HEK293T (cell line): ENCODE results near the gene KLHL36.

Experiments
- CTCF ChIA-PET: fragments of 350-600 bp; formaldehyde crosslinking; extraction: SDS; loops from one replicate; lab custom pipeline; 2021; ENCODE audit warnings: antibody characterized with exemption, inconsistent platforms; lab: Yijun Ruan, JAX
- POLR2A ChIA-PET: fragments of 350-600 bp; formaldehyde crosslinking; extraction: SDS; loops from one replicate; lab custom pipeline; 2020; ENCODE audit warnings: antibody characterized with exemption, inconsistent platforms; lab: Yijun Ruan, JAX
- DNase-seq: peaks from one replicate; pipeline ENCODE4 v3.0.0; 2012; ENCODE audit warnings: mixed read lengths; ENCODE audit errors: extremely low spot score
- ARNT ChIP-seq: fragments of 450-650 bp; IDR thresholded peaks from 2 replicates; pipeline ENCODE4 v1.6.1; 2017; ENCODE audit warnings: mild to moderate bottlenecking
- BHLHE40 ChIP-seq: fragments of 450-650 bp; IDR thresholded peaks from 2 replicates; pipeline ENCODE4 v1.6.1; 2016; ENCODE audit warnings: mild to moderate bottlenecking, moderate library complexity, borderline replicate concordance
- CTBP1 ChIP-seq: fragments of 450-650 bp; IDR thresholded peaks from 2 replicates; pipeline ENCODE4 v1.6.1; 2016; ENCODE audit warnings: borderline replicate concordance
- ELF4 ChIP-seq: fragments of 450-650 bp; IDR thresholded peaks from 2 replicates; pipeline ENCODE4 v1.6.1; 2017; ENCODE audit warnings: antibody characterized with exemption
- FOXA1 ChIP-seq: fragments of 450-650 bp; IDR thresholded peaks from 2 replicates; pipeline ENCODE4 v1.6.1; 2016; ENCODE audit warnings: mild to moderate bottlenecking
- FOXK2 ChIP-seq: fragments of 450-650 bp; IDR thresholded peaks from 2 replicates; pipeline ENCODE4 v1.6.1; 2016; ENCODE audit warnings: mild to moderate bottlenecking
- FOXM1 ChIP-seq: fragments of 450-650 bp; IDR thresholded peaks from 2 replicates; pipeline ENCODE4 v1.6.1; 2017; ENCODE audit warnings: mild to moderate bottlenecking, borderline replicate concordance
- HDGF ChIP-seq: fragments of 450-650 bp; IDR thresholded peaks from 2 replicates; pipeline ENCODE4 v1.6.1; 2017; ENCODE audit warnings: antibody characterized with exemption, borderline replicate concordance
- L3MBTL2 ChIP-seq: fragments of 450-650 bp; conservative IDR thresholded peaks from 2 replicates; pipeline ENCODE4 v1.6.1; 2016; ENCODE audit warnings: mild to moderate bottlenecking
- LEF1 ChIP-seq: fragments of 450-650 bp; IDR thresholded peaks from 2 replicates; pipeline ENCODE4 v1.6.1; 2017; ENCODE audit warnings: mild to moderate bottlenecking, borderline replicate concordance
- NFRKB ChIP-seq: fragments of 450-650 bp; IDR thresholded peaks from 2 replicates; pipeline ENCODE4 v1.6.1; 2016; ENCODE audit warnings: mild to moderate bottlenecking, moderate library complexity
- PKNOX1 ChIP-seq: fragments of 450-650 bp; IDR thresholded peaks from 2 replicates; pipeline ENCODE4 v1.6.1; 2016
- SP1 ChIP-seq: fragments of 450-650 bp; IDR thresholded peaks from 2 replicates; pipeline ENCODE4 v1.6.1; 2017
- SUZ12 ChIP-seq: fragments of 450-650 bp; IDR thresholded peaks from 2 replicates; pipeline ENCODE4 v1.6.1; 2016; ENCODE audit warnings: mild to moderate bottlenecking
- TARDBP ChIP-seq: fragments of 450-650 bp; IDR thresholded peaks from 2 replicates; pipeline ENCODE4 v1.6.1; 2016
- ZNF384 ChIP-seq: fragments of 450-650 bp; IDR thresholded peaks from 2 replicates; pipeline ENCODE4 v1.6.1; 2016

Gene KLHL36

GRCh38 chr16:84609563-84610177, 38.6 kb upstream of the KLHL36 start:
- POLR2A ChIA-PET = no interaction called here
- TF ChIP-seq NFRKB (no peak), LEF1 (no peak), SP1 (no peak), ARNT (no peak), FOXK2 (no peak), HDGF (no peak), CTBP1 (no peak)
- CTCF ChIA-PET = no interaction called here
- DNase-seq = no peak

GRCh38 chr16:84610376-84610775, 37.9 kb upstream of the KLHL36 start:
- ChIA-PET CTCF (no interaction called here), POLR2A (no interaction called here)
- no peak for DNase-seq
- TF ChIP-seq NFRKB (no peak), PKNOX1 (no peak), FOXA1 (no peak), CTBP1 (no peak), L3MBTL2 (no peak), ELF4 (no peak), TARDBP (no peak), SUZ12 (no peak)

GRCh38 chr16:84611041-84611440, 37.3 kb upstream of the KLHL36 start:
- ChIA-PET CTCF (no interaction called here), POLR2A (no interaction called here)
- TF ChIP-seq ARNT = no peak
- TF ChIP-seq BHLHE40 = no peak
- TF ChIP-seq ELF4 = no peak
- no peak for TF ChIP-seq SUZ12
- no peak for TF ChIP-seq L3MBTL2
- no peak for TF ChIP-seq FOXK2
- no peak for TF ChIP-seq CTBP1
- TF ChIP-seq HDGF = no peak
- TF ChIP-seq TARDBP = no peak
- TF ChIP-seq LEF1 = no peak
- TF ChIP-seq FOXA1 = no peak
- TF ChIP-seq ZNF384 = no peak
- no peak for TF ChIP-seq FOXM1
- TF ChIP-seq SP1 = no peak
- no peak for TF ChIP-seq PKNOX1
- no peak for TF ChIP-seq NFRKB

GRCh38 chr16:84612686-84613085, 35.6 kb upstream of the KLHL36 start:
- POLR2A ChIA-PET = no interaction called here
- CTCF ChIA-PET = no interaction called here
- TF ChIP-seq ARNT (no peak), FOXM1 (no peak), TARDBP (no peak), FOXK2 (no peak), NFRKB (no peak), HDGF (no peak), FOXA1 (no peak), SUZ12 (no peak)
- DNase-seq = no peak

More at GRCh38 chr16:84611041-84611440, 37.3 kb upstream of the KLHL36 start:
- no peak for DNase-seq

DNA sequence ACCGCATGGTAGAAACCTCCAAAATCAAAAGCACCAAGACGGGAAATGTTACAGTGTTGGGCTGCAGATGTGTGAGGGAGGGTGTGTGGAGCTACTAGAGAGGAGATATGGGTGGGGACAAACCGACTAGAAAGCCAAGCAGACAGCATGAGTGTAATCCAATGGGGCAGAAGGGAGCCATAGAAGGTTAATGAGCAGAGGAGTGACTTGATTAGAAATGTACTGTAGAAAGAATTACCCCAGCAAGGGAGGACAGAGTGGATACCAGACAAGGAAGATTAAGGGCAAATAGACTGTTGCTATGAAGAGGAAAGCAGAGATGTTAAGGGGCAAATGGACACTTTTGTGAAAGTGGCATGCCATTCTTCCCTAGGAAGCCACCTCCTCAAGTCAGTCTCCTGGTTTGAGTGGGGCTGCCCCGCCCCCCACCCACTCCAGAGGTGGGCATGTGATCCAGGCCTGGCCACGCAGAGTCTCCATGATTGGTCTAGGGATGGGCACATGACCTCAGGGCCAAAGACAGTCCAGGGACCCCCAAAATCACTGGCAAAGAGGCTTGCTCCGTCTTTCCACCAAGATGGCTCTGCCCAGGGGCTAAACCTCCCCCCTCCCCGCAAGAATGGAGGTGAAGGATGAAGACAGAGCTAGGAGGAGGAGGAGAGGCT, 34.8 kb upstream of the KLHL36 start:
- CTCF ChIA-PET = interaction anchor here (0.7 kb wide), 1 partner anchor 40 kb away, joined by 3 read pairs; no protein-coding TSS in a partner anchor
- DNase-seq = no peak
- TF ChIP-seq NFRKB = no peak
- TF ChIP-seq LEF1 = no peak
- no peak for TF ChIP-seq FOXK2
- POLR2A ChIA-PET = no interaction called here

GRCh38 chr16:84614073-84614459, 34.2 kb upstream of the KLHL36 start:
- DNase-seq = no peak
- CTCF ChIA-PET = interaction anchor here (0.7 kb wide), 1 partner anchor 40 kb away, joined by 3 read pairs; no protein-coding TSS in a partner anchor

More at GRCh38 chr16:84614073-84614459, 34.2 kb upstream of the KLHL36 start:
- no peak for TF ChIP-seq NFRKB
- TF ChIP-seq L3MBTL2 = no peak
- TF ChIP-seq BHLHE40 = no peak
- TF ChIP-seq FOXM1 = no peak
- TF ChIP-seq HDGF = no peak
- no peak for TF ChIP-seq ELF4
- no peak for TF ChIP-seq CTBP1
- TF ChIP-seq SUZ12 = no peak
- no peak for TF ChIP-seq FOXA1
- no peak for TF ChIP-seq SP1
- TF ChIP-seq FOXK2 = no peak
- no peak for TF ChIP-seq ARNT
- TF ChIP-seq TARDBP = no peak
- no peak for TF ChIP-seq ZNF384
- no peak for TF ChIP-seq PKNOX1
- no peak for TF ChIP-seq LEF1
- POLR2A ChIA-PET = no interaction called here
